Thyroid gland (tissue), 4 donors: ENCODE data around the gene STK11IP.

Experiments used
- POLR2A ChIP-seq, 2 donors: fragments of 450-650 bp; IDR thresholded peaks; one replicate each; pipeline ENCODE4 v1.6.1; 2017; ENCODE audit warnings: antibody characterized with exemption in 2 of 2, mild to moderate bottlenecking in 2 of 2, moderate library complexity in 1 of 2
- TF ChIP-seq, protein P1 (sequence below), 6 experiments: fragments of 200-600 bp in 3 of 6; fragments of 450-650 bp in 3 of 6; sonication (generic) in 3 of 6; IDR thresholded peaks; one replicate each; pipeline ENCODE4 v1.5.1; 2016 to 2019; ENCODE audit warnings: antibody characterized with exemption in 6 of 6, mild to moderate bottlenecking in 2 of 6, inconsistent platforms in 1 of 6, moderate library complexity in 1 of 6

DNA sequence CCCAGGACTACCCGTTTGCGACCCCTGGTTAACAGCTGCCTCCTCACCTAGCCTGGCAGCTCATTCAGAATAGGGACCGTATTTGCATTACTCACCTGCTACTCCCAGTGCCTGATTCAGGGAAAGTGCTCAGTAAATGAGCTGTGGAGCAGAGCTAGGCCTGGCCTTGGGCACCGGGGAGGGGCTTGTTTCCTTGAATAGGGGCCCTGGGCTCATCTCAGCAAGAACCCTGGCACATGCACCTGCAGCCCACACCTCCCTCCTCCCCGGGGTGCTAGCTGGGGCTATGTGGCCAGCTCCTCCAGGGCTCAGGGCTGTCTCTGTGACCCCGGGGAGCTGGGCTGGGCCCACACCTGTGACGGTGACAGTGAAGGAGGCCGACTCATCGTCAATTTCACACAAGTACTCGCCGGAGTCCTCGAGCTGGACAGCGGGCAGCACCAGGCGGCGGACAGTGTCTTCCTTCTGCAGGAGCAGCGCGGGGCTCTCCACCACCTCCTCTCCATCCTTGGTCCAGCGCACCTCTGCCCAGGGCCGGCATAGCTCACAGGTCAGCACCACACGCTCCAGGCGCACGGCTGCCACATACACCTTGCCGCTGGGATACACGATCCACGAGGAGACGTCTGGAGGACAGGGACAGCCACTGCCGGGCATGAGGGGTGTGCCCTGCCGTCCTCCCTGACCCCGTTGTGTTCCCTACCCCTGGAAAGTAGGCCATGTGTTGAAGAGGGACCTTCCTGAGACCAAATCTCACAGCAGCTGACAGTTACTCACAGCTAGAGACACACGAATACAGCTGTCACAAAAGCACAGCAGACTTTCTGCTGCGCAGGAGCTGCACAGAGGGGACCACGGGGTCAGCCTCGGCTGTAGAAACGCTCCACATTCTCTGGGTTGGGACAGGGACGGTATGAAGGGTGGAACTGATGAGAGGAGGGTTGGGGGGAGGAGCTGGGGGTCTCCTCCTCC lies 35.3 kb upstream of the STK11IP start:
- no peak for TF ChIP-seq POLR2A (IDR thresholded peaks at IDR 0.05)
- TF ChIP-seq, protein P1, sequence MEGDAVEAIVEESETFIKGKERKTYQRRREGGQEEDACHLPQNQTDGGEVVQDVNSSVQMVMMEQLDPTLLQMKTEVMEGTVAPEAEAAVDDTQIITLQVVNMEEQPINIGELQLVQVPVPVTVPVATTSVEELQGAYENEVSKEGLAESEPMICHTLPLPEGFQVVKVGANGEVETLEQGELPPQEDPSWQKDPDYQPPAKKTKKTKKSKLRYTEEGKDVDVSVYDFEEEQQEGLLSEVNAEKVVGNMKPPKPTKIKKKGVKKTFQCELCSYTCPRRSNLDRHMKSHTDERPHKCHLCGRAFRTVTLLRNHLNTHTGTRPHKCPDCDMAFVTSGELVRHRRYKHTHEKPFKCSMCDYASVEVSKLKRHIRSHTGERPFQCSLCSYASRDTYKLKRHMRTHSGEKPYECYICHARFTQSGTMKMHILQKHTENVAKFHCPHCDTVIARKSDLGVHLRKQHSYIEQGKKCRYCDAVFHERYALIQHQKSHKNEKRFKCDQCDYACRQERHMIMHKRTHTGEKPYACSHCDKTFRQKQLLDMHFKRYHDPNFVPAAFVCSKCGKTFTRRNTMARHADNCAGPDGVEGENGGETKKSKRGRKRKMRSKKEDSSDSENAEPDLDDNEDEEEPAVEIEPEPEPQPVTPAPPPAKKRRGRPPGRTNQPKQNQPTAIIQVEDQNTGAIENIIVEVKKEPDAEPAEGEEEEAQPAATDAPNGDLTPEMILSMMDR (IDR thresholded peaks at IDR 0.05), result no peak
